IPS-18c (cell line): ENCODE data around the gene MZT1.

Source experiments
- H3K4me3 ChIP-seq: 2 replicates; pipeline ENCODE4 v1.7.0; 2013; ENCODE audit warnings: low read depth, mild to moderate bottlenecking, low read length, moderate library complexity; ENCODE audit not compliant: insufficient read depth
- H3K9me3 ChIP-seq: one replicate; pipeline ENCODE4 v1.6.1; 2013; ENCODE audit warnings: mild to moderate bottlenecking, low read length, moderate library complexity; ENCODE audit not compliant: control insufficient read depth, insufficient read depth

MZT1 gene

GRCh38 chr13:72693832-72694231 is 33.6 kb downstream of the MZT1 start:
- Histone ChIP-seq H3K9me3 (peaks cover 4% of the 10 kb centered on the region), H3K4me3 (no peak overlapping the region; the same call in 1 of the 2 replicates)

GRCh38 chr13:72692884-72693514 is 34.4 kb downstream of the MZT1 start:
- H3K9me3 ChIP-seq = peaks cover 4% of the 10 kb centered on the region
- H3K4me3 ChIP-seq = no peak overlapping the region; the same call in 1 of the 2 replicates

- no peak overlapping the region for H3K4me3 ChIP-seq
- H3K9me3 ChIP-seq = peaks cover 4% of the 10 kb centered on the region
Observed at GRCh38 chr13:72689181-72689696, 38.2 kb downstream of the MZT1 start.

GRCh38 chr13:72686766-72687165 is 40.7 kb downstream of the MZT1 start:
- Histone ChIP-seq H3K9me3 (no peaks in the 10 kb centered on the region), H3K4me3 (no peak overlapping the region)

GRCh38 chr13:72680353-72680752 is 47.1 kb downstream of the MZT1 start:
- no peak overlapping the region for H3K4me3 ChIP-seq
- H3K9me3 ChIP-seq = no peaks in the 10 kb centered on the region

GRCh38 chr13:72678312-72678711 is 49.1 kb downstream of the MZT1 start:
- Histone ChIP-seq H3K9me3 (no peaks in the 10 kb centered on the region), H3K4me3 (no peak overlapping the region)

- Histone ChIP-seq H3K9me3 (no peaks in the 10 kb centered on the region), H3K4me3 (no peak overlapping the region)
Observed at GRCh38 chr13:72677431-72677830, 50.0 kb downstream of the MZT1 start.

GRCh38 chr13:72666391-72666790 is 61.0 kb downstream of the MZT1 start:
- Histone ChIP-seq H3K4me3 (no peak overlapping the region), H3K9me3 (no peaks in the 10 kb centered on the region)

GRCh38 chr13:72662548-72662947 is 64.9 kb downstream of the MZT1 start:
- Histone ChIP-seq H3K9me3 (no peaks in the 10 kb centered on the region), H3K4me3 (no peak overlapping the region)
